NCI-H1694 treated with DMSO at 0.1 percent for 48 hours (cell line): Measurements from ENCODE around the gene PM20D1.

Source experiments
- DNase-seq: peaks from one replicate; lab custom pipeline; 2025; lab: John Stamatoyannopoulos, UW

Gene PM20D1

GRCh38 chr1:205805082-205805711, 44.7 kb downstream of the PM20D1 start:
- no peak for DNase-seq

GRCh38 chr1:205804605-205805004, 45.3 kb downstream of the PM20D1 start:
- DNase-seq = no peak

- DNase-seq = no peak
These were observed 45.9 kb downstream of the PM20D1 start for GRCh38 chr1:205803986-205804385.

- DNase-seq = no peak
These were observed 47.9 kb downstream of the PM20D1 start for GRCh38 chr1:205802060-205802459.

GRCh38 chr1:205800981-205801703, 48.8 kb downstream of the PM20D1 start:
- DNase-seq = no peak

- no peak for DNase-seq
These were observed 49.5 kb downstream of the PM20D1 start for GRCh38 chr1:205800427-205800826.

- DNase-seq = no peak
These were observed 51.4 kb downstream of the PM20D1 start for GRCh38 chr1:205798577-205798976.

GRCh38 chr1:205797168-205797567, 52.8 kb downstream of the PM20D1 start:
- DNase-seq = no peak

- no peak for DNase-seq
These were observed 55.8 kb downstream of the PM20D1 start for GRCh38 chr1:205794011-205794730.

GRCh38 chr1:205792961-205793673, 56.8 kb downstream of the PM20D1 start:
- DNase-seq = no peak

- no peak for DNase-seq
These were observed 57.5 kb downstream of the PM20D1 start for GRCh38 chr1:205792481-205792881.

GRCh38 chr1:205791568-205792180, 58.3 kb downstream of the PM20D1 start:
- DNase-seq = peak; percentile 55

GRCh38 chr1:205787287-205787916, 62.5 kb downstream of the PM20D1 start:
- DNase-seq = no peak

GRCh38 chr1:205786601-205787000, 63.3 kb downstream of the PM20D1 start:
- DNase-seq = no peak

- no peak for DNase-seq
These were observed 64.5 kb downstream of the PM20D1 start for GRCh38 chr1:205785446-205785845.

GRCh38 chr1:205783904-205784303, 66.0 kb downstream of the PM20D1 start:
- no peak for DNase-seq

GRCh38 chr1:205783433-205783795, 66.5 kb downstream of the PM20D1 start:
- DNase-seq = no peak

GRCh38 chr1:205782627-205783432, 67.1 kb downstream of the PM20D1 start:
- DNase-seq = no peak

GRCh38 chr1:205780335-205780734, 69.6 kb downstream of the PM20D1 start:
- no peak for DNase-seq
